OCI-LY7 (cell line): Measurements from ENCODE around the gene SMIM31. TPM values are rescaled to one million over a fixed set of nuclear protein-coding genes. Genes with fewer than 3 reads are reported as not detected.
A peak's percentile ranks its signal among the peaks of the same experiment; 100 is the strongest.

ENCODE experiments used
- BruUV-seq: library from RNA; stranded (reverse); fragments of 400-500 nt; replicated peaks from 2 replicates; lab custom pipeline; 2021; lab: Mats Ljungman, UMichigan
- CTCF ChIA-PET: fragments of 300-600 bp; sonication (Branson Sonifier 250); formaldehyde crosslinking; loops from one replicate; lab custom pipeline; 2022; ENCODE audit warnings: antibody characterized with exemption; ENCODE audit not compliant: unreplicated experiment; lab: Charles Lee
- POLR2A ChIA-PET: fragments of 300-600 bp; sonication (Branson Sonifier 250); formaldehyde crosslinking; loops from one replicate; lab custom pipeline; 2022; ENCODE audit warnings: antibody characterized with exemption; lab: Charles Lee
- DNase-seq: peaks from one replicate; pipeline ENCODE4 v3.0.0-alpha.2; 2015; ENCODE audit warnings: low spot score
- H2AFZ ChIP-seq: fragments of 200-600 bp; sonication (generic), shearing (Covaris generic); 2 replicates; pipeline ENCODE4 v1.6.1; 2014; ENCODE audit warnings: mild to moderate bottlenecking, antibody characterized with exemption, low read length, moderate library complexity
- H3K27ac ChIP-seq: fragments of 200-600 bp; sonication (generic); 2 replicates; pipeline ENCODE4 v1.5.1; 2014; ENCODE audit warnings: mixed run types, low read depth, mild to moderate bottlenecking, moderate library complexity, low read length, inconsistent platforms; ENCODE audit not compliant: poor library complexity, severe bottlenecking
- H3K36me3 ChIP-seq: fragments of 200-600 bp; sonication (generic); 2 replicates; pipeline ENCODE4 v1.6.1; 2014; ENCODE audit warnings: mild to moderate bottlenecking, antibody characterized with exemption, low read length, moderate library complexity, mixed read lengths; ENCODE audit not compliant: insufficient read depth
- H3K4me1 ChIP-seq: fragments of 200-600 bp; sonication (generic); 2 replicates; pipeline ENCODE4 v1.5.1; 2014; ENCODE audit warnings: mild to moderate bottlenecking, low read length; ENCODE audit not compliant: insufficient read depth, poor library complexity, severe bottlenecking
- H3K4me2 ChIP-seq: fragments of 200-600 bp; sonication (generic); 2 replicates; pipeline ENCODE4 v1.6.1; 2014; ENCODE audit warnings: mild to moderate bottlenecking, low read length
- H3K4me3 ChIP-seq: fragments of 200-600 bp; sonication (generic); 2 replicates; pipeline ENCODE4 v1.5.1; 2014; ENCODE audit warnings: mild to moderate bottlenecking, low read depth, low read length; ENCODE audit not compliant: poor library complexity, severe bottlenecking
- H3K79me2 ChIP-seq: fragments of 200-600 bp; sonication (generic); 2 replicates; pipeline ENCODE4 v1.6.1; 2016; ENCODE audit warnings: low read depth, mild to moderate bottlenecking, low read length, moderate library complexity, mixed read lengths; ENCODE audit not compliant: insufficient read depth
- H3K9me2 ChIP-seq: fragments of 200-600 bp; sonication (generic); 2 replicates; pipeline ENCODE4 v1.6.1; 2016; ENCODE audit warnings: mild to moderate bottlenecking, low read length, mixed read lengths; ENCODE audit not compliant: insufficient read depth
- H3K9me3 ChIP-seq: fragments of 200-600 bp; sonication (generic); 2 replicates; pipeline ENCODE4 v1.6.1; 2014; ENCODE audit warnings: mild to moderate bottlenecking, mixed run types, low read length, mixed read lengths
- H4K20me1 ChIP-seq: fragments of 200-600 bp; sonication (generic); 2 replicates; pipeline ENCODE4 v1.6.1; 2014; ENCODE audit warnings: mild to moderate bottlenecking, antibody characterized with exemption, low read length, moderate library complexity, mixed read lengths; ENCODE audit not compliant: insufficient read depth
- EZH2phosphoT487 ChIP-seq: fragments of 200-600 bp; sonication (generic); IDR thresholded peaks from 2 replicates; pipeline ENCODE4 v1.6.1; 2018; ENCODE audit warnings: low read depth, borderline replicate concordance, mild to moderate bottlenecking, mixed run types, antibody characterized with exemption, low read length, moderate library complexity, mixed read lengths
- intact Hi-C: fragments of 100-400 bp; cut with micrococcal nuclease; formaldehyde crosslinking; loops from one replicate; pipeline ENCODE4 v1.10.0; 2022; ENCODE audit not compliant: unreplicated experiment
- total RNA-seq, 2 experiments: library from RNA; depleted of rRNA in 1 of 2; stranded (reverse); fragments of >200 nt in 1 of 2; shearing (Covaris generic) in 1 of 2; gene quantifications; 2 replicates each; pipeline ENCODE4 v1.2.3, GENCODE V29; 2014 to 2022
- TF ChIP-seq, protein P1 (sequence below): fragments of 200-600 bp; sonication (generic); conservative IDR thresholded peaks from 2 replicates; pipeline ENCODE4 v1.5.1; 2014; ENCODE audit warnings: mild to moderate bottlenecking, antibody characterized with exemption, low read length, moderate library complexity, mixed read lengths

The SMIM31 gene
- total RNA-seq, 2 experiments from 2014 or later = not detected

DNA sequence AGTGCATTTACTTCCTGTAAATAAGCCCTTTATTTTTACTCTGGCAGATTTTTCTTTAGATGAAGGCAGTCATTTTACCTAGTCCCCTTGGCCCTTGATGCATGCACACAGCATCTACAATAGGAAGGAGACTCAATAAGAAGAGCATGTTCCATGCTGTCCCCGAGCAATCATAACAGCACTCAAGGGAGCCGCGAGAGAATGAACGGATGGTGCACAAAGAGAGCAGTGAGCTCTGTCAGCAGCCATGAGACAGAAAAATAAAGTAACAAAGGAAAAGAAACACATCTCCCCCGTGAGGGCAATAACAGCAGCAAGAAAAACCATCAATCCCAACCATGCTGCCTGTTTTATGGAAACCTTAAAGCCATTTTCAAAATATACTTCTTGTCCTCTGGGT is 11.9 kb downstream of the SMIM31 start:
- Histone ChIP-seq H2AFZ (no peak overlapping the region), H3K36me3 (no peaks in the 10 kb centered on the region), H3K9me2 (no peaks in the 10 kb centered on the region), H3K27ac (no peak overlapping the region), H3K9me3 (no peaks in the 10 kb centered on the region), H3K4me1 (no peaks in the 10 kb centered on the region), H3K79me2 (no peaks in the 10 kb centered on the region), H4K20me1 (no peaks in the 10 kb centered on the region), H3K4me3 (no peak overlapping the region), H3K4me2 (no peak overlapping the region)
- no peak for DNase-seq
- POLR2A ChIA-PET = no interaction called here
- no TSS peak for BruUV-seq
- intact Hi-C loops = no loop called here
- no peak for TF ChIP-seq EZH2phosphoT487
- TF ChIP-seq, protein P1, sequence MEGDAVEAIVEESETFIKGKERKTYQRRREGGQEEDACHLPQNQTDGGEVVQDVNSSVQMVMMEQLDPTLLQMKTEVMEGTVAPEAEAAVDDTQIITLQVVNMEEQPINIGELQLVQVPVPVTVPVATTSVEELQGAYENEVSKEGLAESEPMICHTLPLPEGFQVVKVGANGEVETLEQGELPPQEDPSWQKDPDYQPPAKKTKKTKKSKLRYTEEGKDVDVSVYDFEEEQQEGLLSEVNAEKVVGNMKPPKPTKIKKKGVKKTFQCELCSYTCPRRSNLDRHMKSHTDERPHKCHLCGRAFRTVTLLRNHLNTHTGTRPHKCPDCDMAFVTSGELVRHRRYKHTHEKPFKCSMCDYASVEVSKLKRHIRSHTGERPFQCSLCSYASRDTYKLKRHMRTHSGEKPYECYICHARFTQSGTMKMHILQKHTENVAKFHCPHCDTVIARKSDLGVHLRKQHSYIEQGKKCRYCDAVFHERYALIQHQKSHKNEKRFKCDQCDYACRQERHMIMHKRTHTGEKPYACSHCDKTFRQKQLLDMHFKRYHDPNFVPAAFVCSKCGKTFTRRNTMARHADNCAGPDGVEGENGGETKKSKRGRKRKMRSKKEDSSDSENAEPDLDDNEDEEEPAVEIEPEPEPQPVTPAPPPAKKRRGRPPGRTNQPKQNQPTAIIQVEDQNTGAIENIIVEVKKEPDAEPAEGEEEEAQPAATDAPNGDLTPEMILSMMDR = no peak
- CTCF ChIA-PET = no interaction called here

DNA sequence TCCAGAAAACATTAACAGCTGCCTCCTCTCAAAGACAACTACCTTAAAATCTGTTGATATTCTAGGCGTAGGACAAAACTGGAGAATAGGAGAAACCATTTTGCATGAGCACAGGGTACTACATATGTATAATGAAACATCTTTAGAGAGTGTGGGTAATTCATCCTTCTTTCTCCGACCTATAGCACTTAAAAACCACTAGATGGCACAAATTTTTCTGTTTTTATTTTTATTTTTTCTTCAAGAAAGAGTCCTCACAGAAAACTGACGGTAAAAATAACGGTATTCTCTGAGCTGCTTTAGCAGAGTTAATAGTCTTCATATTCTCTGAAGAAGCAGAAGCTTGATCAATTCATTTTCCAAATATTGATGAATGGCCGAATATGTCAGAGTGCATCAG is 14.6 kb downstream of the SMIM31 start:
- Histone ChIP-seq H3K4me1 (no peaks in the 10 kb centered on the region), H3K9me2 (no peaks in the 10 kb centered on the region), H3K79me2 (no peaks in the 10 kb centered on the region), H3K9me3 (no peaks in the 10 kb centered on the region), H2AFZ (peak overlapping the region; percentile 40; the same call in 1 of the 2 replicates), H4K20me1 (no peaks in the 10 kb centered on the region), H3K4me2 (no peak overlapping the region), H3K4me3 (no peak overlapping the region), H3K36me3 (no peaks in the 10 kb centered on the region), H3K27ac (no peak overlapping the region)
- no peak for TF ChIP-seq EZH2phosphoT487
- TF ChIP-seq, protein P1 = peak; percentile 75
- ChIA-PET CTCF (no interaction called here), POLR2A (interaction anchor here (0.5 to 1.7 kb wide), 4 partner anchors 190 to 1112 kb away, joined by 4 to 5 read pairs (median 5); partner anchors contain the start of gene TRIM61)
- no TSS peak for BruUV-seq
- intact Hi-C loops = no loop called here
- DNase-seq = peak; percentile 7

DNA sequence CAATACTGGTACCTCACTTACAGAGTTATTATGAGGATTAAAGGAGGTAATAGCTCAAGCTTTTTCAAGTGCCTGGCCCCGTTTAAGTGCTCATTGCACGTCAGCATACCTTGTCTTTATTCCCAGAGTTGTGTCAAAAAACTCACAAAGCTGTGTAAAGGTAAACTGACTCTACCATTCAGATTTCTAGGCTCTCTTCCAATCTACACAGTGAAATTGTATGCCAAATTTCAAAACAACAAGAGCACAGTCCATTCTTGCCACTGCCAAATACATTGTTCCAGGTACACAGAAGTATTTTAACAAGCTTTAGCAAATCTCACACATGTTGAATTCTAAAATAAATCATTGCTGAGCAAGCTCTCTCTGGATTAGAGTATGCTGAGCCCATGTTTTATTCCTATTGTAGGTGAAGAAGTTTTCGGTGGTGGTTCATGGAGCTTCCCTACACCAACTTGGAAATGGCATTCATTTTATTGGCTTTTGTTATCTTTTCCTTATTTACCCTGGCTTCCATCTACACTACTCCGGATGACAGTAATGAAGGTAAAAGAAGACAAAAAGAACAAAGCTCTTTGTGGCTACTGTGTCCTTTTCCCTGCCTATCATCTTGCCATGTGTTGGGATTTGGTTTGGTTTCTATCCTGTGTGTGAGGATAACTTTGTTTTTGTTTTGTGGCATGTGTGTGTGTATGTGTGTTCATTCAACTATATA is 16.2 kb downstream of the SMIM31 start:
- DNase-seq = no peak
- intact Hi-C loops = no loop called here
- Histone ChIP-seq H4K20me1 (no peaks in the 10 kb centered on the region), H2AFZ (no peak overlapping the region), H3K4me3 (no peak overlapping the region), H3K9me2 (no peaks in the 10 kb centered on the region), H3K4me1 (no peaks in the 10 kb centered on the region), H3K36me3 (no peaks in the 10 kb centered on the region), H3K9me3 (no peaks in the 10 kb centered on the region), H3K79me2 (no peaks in the 10 kb centered on the region), H3K4me2 (no peak overlapping the region), H3K27ac (no peak overlapping the region)
- ChIA-PET POLR2A (interaction anchor here (0.5 to 0.8 kb wide), 5 partner anchors 9 to 1000 kb away, joined by 3 read pairs; no protein-coding TSS in a partner anchor), CTCF (no interaction called here)
- TF ChIP-seq, protein P1 = no peak
- TF ChIP-seq EZH2phosphoT487 = no peak
- BruUV-seq = no TSS peak
